ENCODE measurements around the gene TMEM101.
"Not testable (repeated sequence)": the region's sequence is repeated elsewhere in the genome, so short reads cannot be mapped to it uniquely, and the experiment has no call there.

TMEM101 gene

GRCh38 chr17:44034688-44035087 lies 19.9 kb upstream of the TMEM101 start:
- not testable (repeated sequence) for H3K27ac Mint-ChIP-seq, H3K4me1 Mint-ChIP-seq, H3K4me3 Mint-ChIP-seq, H3K36me3 Mint-ChIP-seq, H3K27me3 Mint-ChIP-seq, H3K9me3 Mint-ChIP-seq

- H3K36me3 Mint-ChIP-seq = peaks cover 7% of the 10 kb centered on the region
- no peaks in the 10 kb centered on the region for H3K27me3 Mint-ChIP-seq
- no peak overlapping the region for H3K4me3 Mint-ChIP-seq
- H3K9me3 Mint-ChIP-seq = no peaks in the 10 kb centered on the region
- H3K27ac Mint-ChIP-seq = no peak overlapping the region
- H3K4me1 Mint-ChIP-seq = peaks cover 5% of the 10 kb centered on the region
Measured at GRCh38 chr17:44033861-44034408, 19.2 kb upstream of the TMEM101 start.

DNA sequence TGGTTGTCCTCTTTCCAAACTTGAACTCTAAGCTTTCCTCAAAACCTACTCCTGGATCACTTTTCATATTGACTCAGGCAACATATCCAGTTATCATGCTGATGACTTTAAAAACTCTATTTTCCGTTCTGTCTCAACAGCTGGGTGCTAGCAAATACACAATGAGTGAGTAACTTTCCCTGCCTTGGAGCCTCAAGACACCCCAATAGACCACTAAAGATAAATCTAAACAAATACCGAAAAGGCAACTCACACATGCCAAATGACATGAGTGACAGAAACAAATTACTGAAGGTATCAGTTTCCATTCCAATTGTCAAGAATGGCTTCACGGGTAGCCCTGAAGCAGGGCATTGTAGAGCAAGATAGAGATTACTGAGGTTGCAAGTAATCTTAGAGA lies 15.7 kb upstream of the TMEM101 start:
- Mint-ChIP-seq H3K27me3 (no peaks in the 10 kb centered on the region), H3K9me3 (no peaks in the 10 kb centered on the region), H3K36me3 (peaks cover 7% of the 10 kb centered on the region), H3K27ac (no peak overlapping the region), H3K4me3 (no peak overlapping the region), H3K4me1 (peaks cover 5% of the 10 kb centered on the region)

DNA sequence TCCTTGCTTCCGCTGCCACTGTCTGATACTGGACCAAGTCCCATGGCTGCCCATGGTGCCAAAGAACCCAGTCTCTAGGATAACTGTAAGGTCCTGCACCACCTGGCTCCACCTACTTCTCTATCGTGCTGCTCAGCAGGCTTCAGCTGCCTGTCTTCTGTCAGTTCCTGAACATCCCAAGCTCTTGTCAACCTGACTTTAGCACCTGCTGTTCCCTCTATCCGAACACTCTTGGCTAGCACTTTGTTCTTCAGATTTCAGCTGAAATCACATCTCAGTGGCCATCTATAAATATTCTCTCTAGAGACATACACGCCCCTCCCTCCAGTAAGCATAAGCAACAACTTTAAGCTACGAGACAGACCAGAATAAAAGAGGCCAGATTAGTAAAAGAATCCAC lies 15.0 kb upstream of the TMEM101 start:
- Mint-ChIP-seq H3K27me3 (no peaks in the 10 kb centered on the region), H3K4me3 (no peak overlapping the region), H3K27ac (no peak overlapping the region), H3K36me3 (peaks cover 7% of the 10 kb centered on the region), H3K9me3 (no peaks in the 10 kb centered on the region), H3K4me1 (peaks cover 5% of the 10 kb centered on the region)

- no peaks in the 10 kb centered on the region for H3K4me1 Mint-ChIP-seq
- no peaks in the 10 kb centered on the region for H3K27me3 Mint-ChIP-seq
- no peaks in the 10 kb centered on the region for H3K9me3 Mint-ChIP-seq
- H3K27ac Mint-ChIP-seq = no peak overlapping the region
- no peak overlapping the region for H3K4me3 Mint-ChIP-seq
- no peaks in the 10 kb centered on the region for H3K36me3 Mint-ChIP-seq
Measured at GRCh38 chr17:44024853-44025252, 10.1 kb upstream of the TMEM101 start.

GRCh38 chr17:44024271-44024663 lies 9.5 kb upstream of the TMEM101 start:
- H3K4me3 Mint-ChIP-seq = no peak overlapping the region
- H3K9me3 Mint-ChIP-seq = no peaks in the 10 kb centered on the region
- no peaks in the 10 kb centered on the region for H3K36me3 Mint-ChIP-seq
- no peaks in the 10 kb centered on the region for H3K4me1 Mint-ChIP-seq
- H3K27me3 Mint-ChIP-seq = no peaks in the 10 kb centered on the region
- H3K27ac Mint-ChIP-seq = no peak overlapping the region

DNA sequence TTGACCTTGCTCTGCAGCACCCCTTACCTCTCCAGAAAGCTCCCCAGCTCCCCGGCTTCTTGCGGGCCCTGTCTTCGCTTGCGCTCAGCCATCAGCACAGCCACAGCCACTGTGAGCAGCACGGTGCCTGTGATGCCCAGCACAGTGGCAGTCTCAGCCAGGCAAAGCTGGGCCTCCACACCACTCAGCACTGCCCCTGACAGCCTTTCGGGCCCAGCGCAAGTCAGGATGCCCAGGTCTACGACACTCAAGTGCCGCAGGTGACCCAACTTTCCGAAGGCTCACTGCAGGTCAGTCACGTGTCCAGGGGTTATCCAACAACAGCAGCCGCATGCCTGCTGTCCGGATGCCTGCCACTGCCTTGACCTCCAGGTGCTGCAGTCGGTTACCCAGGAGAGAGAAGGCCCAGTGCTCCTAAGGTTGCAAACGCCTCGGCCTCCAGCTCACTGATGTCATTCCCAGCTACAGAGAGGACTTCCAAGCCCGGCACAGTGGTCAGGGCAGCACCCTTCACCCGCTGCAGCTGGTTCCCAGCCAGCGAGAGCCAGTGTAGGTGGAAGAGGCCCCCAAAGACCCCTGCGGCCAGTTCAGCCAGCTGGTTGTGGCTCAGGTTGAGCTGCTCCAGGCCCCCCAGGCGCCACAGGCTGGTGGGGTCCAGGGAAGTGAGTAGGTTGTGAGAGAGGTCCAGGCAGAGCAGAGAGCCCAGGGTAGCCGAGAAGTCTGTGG lies 8.9 kb upstream of the TMEM101 start:
- Mint-ChIP-seq H3K36me3 (no peaks in the 10 kb centered on the region), H3K9me3 (no peaks in the 10 kb centered on the region), H3K27ac (no peak overlapping the region), H3K4me3 (no peak overlapping the region), H3K27me3 (no peaks in the 10 kb centered on the region), H3K4me1 (no peaks in the 10 kb centered on the region)

- H3K4me3 Mint-ChIP-seq = no peak overlapping the region
- no peak overlapping the region for H3K27ac Mint-ChIP-seq
- no peaks in the 10 kb centered on the region for H3K36me3 Mint-ChIP-seq
Measured at GRCh38 chr17:44022246-44022645, 7.5 kb upstream of the TMEM101 start.

DNA sequence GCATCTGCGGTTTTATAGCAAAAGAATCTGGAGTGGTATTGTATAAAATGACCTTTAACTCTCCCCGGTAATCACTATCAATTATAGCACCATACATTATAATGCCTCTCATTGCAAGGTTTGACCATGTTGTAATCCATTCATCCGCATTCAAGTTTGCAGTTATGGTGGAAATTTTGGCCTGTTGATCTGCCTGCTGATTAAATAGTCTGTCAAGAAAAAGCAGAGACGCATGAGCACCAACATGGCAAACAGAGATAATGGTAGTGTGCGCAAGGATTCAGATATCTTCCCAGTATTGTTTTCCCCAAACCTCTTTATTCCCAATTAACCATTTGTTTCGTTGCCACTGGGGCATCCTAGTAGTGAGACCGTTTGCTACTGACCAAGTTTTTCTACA lies 6.5 kb upstream of the TMEM101 start:
- not testable (repeated sequence) for H3K4me1 Mint-ChIP-seq, H3K9me3 Mint-ChIP-seq, H3K36me3 Mint-ChIP-seq, H3K4me3 Mint-ChIP-seq, H3K27me3 Mint-ChIP-seq, H3K27ac Mint-ChIP-seq

More at GRCh38 chr17:44022246-44022645, 7.5 kb upstream of the TMEM101 start:
- no peaks in the 10 kb centered on the region for H3K4me1 Mint-ChIP-seq
- H3K27me3 Mint-ChIP-seq = no peaks in the 10 kb centered on the region
- no peaks in the 10 kb centered on the region for H3K9me3 Mint-ChIP-seq

DNA sequence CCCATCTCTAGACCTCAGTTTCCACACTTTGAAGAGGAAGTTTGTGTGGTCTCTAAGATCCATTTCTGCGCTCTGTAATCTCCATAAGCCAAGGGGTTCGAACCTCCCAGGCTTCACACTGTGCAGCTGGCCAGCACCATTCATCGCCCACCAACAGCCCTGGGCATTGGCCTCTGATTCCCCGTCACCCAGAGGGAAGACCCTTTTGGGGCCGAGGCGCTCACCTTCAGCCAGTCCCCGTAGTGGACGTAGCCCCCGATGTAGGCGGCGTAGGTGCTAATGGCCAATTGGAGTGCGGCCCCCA lies 678 bp downstream of the TMEM101 start:
- Mint-ChIP-seq H3K27ac (peak overlapping the region; percentile 99), H3K27me3 (no peaks in the 10 kb centered on the region), H3K36me3 (peaks cover 11% of the 10 kb centered on the region), H3K9me3 (no peaks in the 10 kb centered on the region), H3K4me1 (peaks cover 14% of the 10 kb centered on the region), H3K4me3 (peak overlapping the region; percentile 100)

DNA sequence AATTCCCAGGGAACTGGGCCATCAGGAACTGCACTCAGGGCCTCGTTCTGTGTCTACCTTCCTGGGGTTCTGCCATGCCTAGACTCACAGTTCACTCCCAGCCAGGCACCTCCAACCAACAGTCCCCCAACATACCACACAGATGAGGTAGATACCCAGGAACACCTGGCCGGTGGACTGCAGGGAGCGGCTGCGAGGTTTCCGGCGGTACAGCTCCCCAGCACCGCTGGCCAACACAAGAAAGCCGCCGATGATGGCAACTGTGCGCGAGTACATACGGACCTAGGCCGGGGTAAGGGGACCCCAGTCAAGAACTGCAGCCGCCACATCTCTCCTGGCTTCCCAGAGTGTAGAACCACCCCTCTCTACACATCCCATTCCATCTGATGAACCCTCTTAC lies 1.9 kb downstream of the TMEM101 start:
- no peak overlapping the region for H3K27ac Mint-ChIP-seq
- peaks cover 11% of the 10 kb centered on the region for H3K36me3 Mint-ChIP-seq
- no peaks in the 10 kb centered on the region for H3K27me3 Mint-ChIP-seq
- H3K9me3 Mint-ChIP-seq = no peaks in the 10 kb centered on the region
- peaks cover 24% of the 10 kb centered on the region for H3K4me1 Mint-ChIP-seq
- peak overlapping the region; percentile 19 for H3K4me3 Mint-ChIP-seq

- Mint-ChIP-seq H3K4me3 (no peak overlapping the region), H3K27me3 (no peaks in the 10 kb centered on the region), H3K4me1 (peaks cover 28% of the 10 kb centered on the region), H3K9me3 (no peaks in the 10 kb centered on the region), H3K36me3 (peaks cover 11% of the 10 kb centered on the region), H3K27ac (no peak overlapping the region)
Measured at GRCh38 chr17:44012391-44012790, 2.4 kb downstream of the TMEM101 start.

GRCh38 chr17:44011876-44012275 lies 2.9 kb downstream of the TMEM101 start:
- Mint-ChIP-seq H3K36me3 (peaks cover 11% of the 10 kb centered on the region), H3K4me3 (no peak overlapping the region), H3K4me1 (peaks cover 30% of the 10 kb centered on the region)

GRCh38 chr17:44010966-44011647 lies 3.7 kb downstream of the TMEM101 start:
- Mint-ChIP-seq H3K27ac (no peak overlapping the region), H3K36me3 (peaks cover 11% of the 10 kb centered on the region), H3K4me1 (peaks cover 37% of the 10 kb centered on the region)

More at GRCh38 chr17:44011876-44012275, 2.9 kb downstream of the TMEM101 start:
- H3K27ac Mint-ChIP-seq = no peak overlapping the region
- no peaks in the 10 kb centered on the region for H3K27me3 Mint-ChIP-seq
- no peaks in the 10 kb centered on the region for H3K9me3 Mint-ChIP-seq

DNA sequence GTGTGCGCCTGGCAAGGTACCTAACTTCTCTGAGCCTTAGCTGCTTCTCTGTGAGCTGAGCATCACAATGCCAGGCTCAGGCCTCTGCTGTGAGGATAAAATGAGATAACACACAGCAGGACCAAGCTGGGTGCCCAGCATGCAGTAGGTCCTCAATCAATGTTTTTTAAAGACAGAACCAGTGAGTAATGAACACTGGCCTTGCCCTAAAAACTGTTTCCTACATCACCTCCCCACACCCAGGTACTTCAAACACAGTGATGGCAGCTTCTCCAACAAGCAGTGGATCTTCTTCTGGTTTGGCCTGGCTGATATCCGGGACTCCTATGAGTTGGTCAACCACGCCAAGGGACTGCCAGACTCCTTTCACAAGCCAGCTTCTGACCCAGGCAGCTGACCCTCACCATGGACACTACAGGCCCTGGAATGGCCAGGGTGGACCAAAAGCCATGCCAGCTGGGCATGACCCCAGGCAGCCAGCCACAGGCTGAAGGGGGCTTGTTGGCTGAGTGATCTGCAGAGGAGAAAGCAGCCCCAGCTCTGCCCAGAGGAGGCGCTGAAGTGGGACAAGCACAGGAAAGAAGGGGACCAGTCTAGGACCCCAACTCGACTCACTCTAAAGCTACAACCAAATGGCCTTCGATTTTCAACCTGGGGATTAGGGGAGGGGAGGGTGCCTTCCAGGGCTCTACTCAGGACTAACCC lies 6.4 kb downstream of the TMEM101 start:
- peaks cover 7% of the 10 kb centered on the region for H3K36me3 Mint-ChIP-seq
- peaks cover 26% of the 10 kb centered on the region for H3K4me1 Mint-ChIP-seq
- H3K4me3 Mint-ChIP-seq = peak overlapping the region; percentile 92
- no peaks in the 10 kb centered on the region for H3K9me3 Mint-ChIP-seq
- no peak overlapping the region for H3K27ac Mint-ChIP-seq
- H3K27me3 Mint-ChIP-seq = peaks cover 2% of the 10 kb centered on the region

More at GRCh38 chr17:44010966-44011647, 3.7 kb downstream of the TMEM101 start:
- no peak overlapping the region for H3K4me3 Mint-ChIP-seq
- no peaks in the 10 kb centered on the region for H3K9me3 Mint-ChIP-seq
- H3K27me3 Mint-ChIP-seq = peaks cover under 1% of the 10 kb centered on the region

All from activated naive CD4-positive, alpha-beta T cell treated with anti-CD3 and anti-CD28 coated beads, Interleukin-2, amount 50 U/mL, for 24 hours (primary cell).